ENCODE results near the gene ATG16L2. TPM values are rescaled to one million over a fixed set of nuclear protein-coding genes. Genes with fewer than 3 reads are reported as not detected.

The ATG16L2 gene
- polyA plus RNA-seq, 1 donor (not counting 4 experiments of a cell fraction or from before 2014, with no cell fraction given), result 9.9 TPM

GRCh38 chr11:72871119-72871518, 56.9 kb downstream of the ATG16L2 start:
- TF ChIP-seq EZH2 (IDR thresholded peaks at IDR 0.05; ENCODE audit: low read length), result no peak
- TF ChIP-seq CTCF (optimal IDR thresholded peaks at IDR 0.05 in 1 of 3, IDR thresholded peaks at IDR 0.05 in 1 of 3, conservative IDR thresholded peaks at IDR 0.05 in 1 of 3; ENCODE audit: extremely low read depth in 1 of 3, insufficient read depth in 2 of 3, low read length in 3 of 3), result no peak
- no peak overlapping the region for H2AFZ ChIP-seq (ENCODE audit: control insufficient read depth, low read length)
- no peaks in the 10 kb centered on the region for H3K27me3 ChIP-seq (ENCODE audit: control insufficient read depth, extremely low read depth, insufficient read depth, low read length)

DNA sequence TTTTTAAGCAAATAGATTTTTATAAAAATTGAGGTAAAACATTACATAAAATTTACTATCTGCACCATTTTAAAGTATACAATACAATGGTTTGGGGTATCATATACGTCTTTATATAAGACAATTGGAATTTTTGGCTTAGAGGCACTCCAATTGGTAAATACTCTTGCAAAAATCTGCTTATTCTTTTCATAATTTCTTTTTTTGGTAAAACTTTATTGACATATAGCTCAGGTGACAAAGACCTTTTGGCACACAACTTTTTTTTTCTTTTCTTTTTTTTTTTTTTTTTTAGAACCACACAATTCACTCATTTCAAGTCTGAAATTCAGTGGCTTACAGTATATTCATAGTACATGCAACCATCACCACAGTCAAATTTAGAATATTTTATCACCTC, 57.8 kb downstream of the ATG16L2 start:
- H3K9ac ChIP-seq (ENCODE audit: control insufficient read depth, extremely low read depth, insufficient read depth, low read length), result no peak overlapping the region
- no peak overlapping the region for H2AFZ ChIP-seq (ENCODE audit: control insufficient read depth, low read length)
- no peak overlapping the region for H3K4me2 ChIP-seq (ENCODE audit: control insufficient read depth, extremely low read depth, insufficient read depth, low read depth, low read length)
- dilution Hi-C loops (cut with MboI; ENCODE audit: extremely low pct_ligation_motif_present, low sequenced_read_pairs), result no loop called here
- no peak for DNase-seq (ENCODE audit: low read depth, low spot score)
- no peaks in the 10 kb centered on the region for H4K20me1 ChIP-seq (ENCODE audit: control insufficient read depth, extremely low read depth, insufficient read depth, low read length)
- H3K4me3 ChIP-seq (ENCODE audit: control insufficient read depth in 2 of 3, extremely low read depth in 1 of 3, insufficient read depth in 2 of 3, low read depth in 1 of 3, low read length in 3 of 3), result no peak overlapping the region
- no peaks in the 10 kb centered on the region for H3K27me3 ChIP-seq (ENCODE audit: control insufficient read depth, extremely low read depth, insufficient read depth, low read length)
- no peaks in the 10 kb centered on the region for H3K9me1 ChIP-seq (ENCODE audit: control insufficient read depth, extremely low read depth, insufficient read depth, low read length)
- peaks cover 0 to 3% of the 10 kb centered on the region in 2 experiments for H3K36me3 ChIP-seq (ENCODE audit: control insufficient read depth in 2 of 2, extremely low read depth in 1 of 2, insufficient read depth in 2 of 2, low read length in 2 of 2)
- TF ChIP-seq CTCF (optimal IDR thresholded peaks at IDR 0.05 in 1 of 3, IDR thresholded peaks at IDR 0.05 in 1 of 3, conservative IDR thresholded peaks at IDR 0.05 in 1 of 3; ENCODE audit: extremely low read depth in 1 of 3, insufficient read depth in 2 of 3, low read length in 3 of 3), result no peak
- TF ChIP-seq EZH2 (IDR thresholded peaks at IDR 0.05; ENCODE audit: low read length), result no peak
- no peak for FAIRE-seq
- H3K27ac ChIP-seq (ENCODE audit: control insufficient read depth, insufficient read depth, low read length), result no peak overlapping the region
- no peaks in the 10 kb centered on the region for H3K4me1 ChIP-seq (ENCODE audit: control insufficient read depth, extremely low read depth, insufficient read depth, low read length)
- H3K79me2 ChIP-seq (ENCODE audit: control insufficient read depth, insufficient read depth, low read length), result no peaks in the 10 kb centered on the region
- H3K9me3 ChIP-seq (ENCODE audit: control insufficient read depth, low read depth, low read length), result no peaks in the 10 kb centered on the region

More at GRCh38 chr11:72871119-72871518, 56.9 kb downstream of the ATG16L2 start:
- no peaks in the 10 kb centered on the region for H3K9me1 ChIP-seq (ENCODE audit: control insufficient read depth, extremely low read depth, insufficient read depth, low read length)
- DNase-seq (ENCODE audit: low read depth, low spot score), result no peak
- no peaks in the 10 kb centered on the region for H4K20me1 ChIP-seq (ENCODE audit: control insufficient read depth, extremely low read depth, insufficient read depth, low read length)
- dilution Hi-C loops (cut with MboI; ENCODE audit: extremely low pct_ligation_motif_present, low sequenced_read_pairs), result no loop called here
- no peak overlapping the region for H3K4me3 ChIP-seq (ENCODE audit: control insufficient read depth in 2 of 3, extremely low read depth in 1 of 3, insufficient read depth in 2 of 3, low read depth in 1 of 3, low read length in 3 of 3)
- H3K36me3 ChIP-seq (ENCODE audit: control insufficient read depth in 2 of 2, extremely low read depth in 1 of 2, insufficient read depth in 2 of 2, low read length in 2 of 2), result peaks cover 0 to 4% of the 10 kb centered on the region in 2 experiments
- no peak for FAIRE-seq
- no peak overlapping the region for H3K4me2 ChIP-seq (ENCODE audit: control insufficient read depth, extremely low read depth, insufficient read depth, low read depth, low read length)
- no peaks in the 10 kb centered on the region for H3K4me1 ChIP-seq (ENCODE audit: control insufficient read depth, extremely low read depth, insufficient read depth, low read length)
- no peaks in the 10 kb centered on the region for H3K9me3 ChIP-seq (ENCODE audit: control insufficient read depth, low read depth, low read length)
- no peaks in the 10 kb centered on the region for H3K79me2 ChIP-seq (ENCODE audit: control insufficient read depth, insufficient read depth, low read length)
- H3K9ac ChIP-seq (ENCODE audit: control insufficient read depth, extremely low read depth, insufficient read depth, low read length), result no peak overlapping the region
- H3K27ac ChIP-seq (ENCODE audit: control insufficient read depth, insufficient read depth, low read length), result no peak overlapping the region

Data from keratinocyte (primary cell).